Right ventricle myocardium inferior (tissue), 1 donor: ENCODE measurements around the gene LRP1. TPM values are rescaled to one million over a fixed set of nuclear protein-coding genes. Genes with fewer than 3 reads are reported as not detected.

Experiments used
- ATAC-seq: fragments of 200-7000 bp; cut with Tn5 transposase; one replicate; pipeline ENCODE4 v1.9.1; 2020; ENCODE audit warnings: mild to moderate bottlenecking, moderate library complexity
- DNase-seq: peaks from one replicate; pipeline ENCODE4 v3.0.0; 2021; ENCODE audit errors: missing footprints
- intact Hi-C: fragments of 100-400 bp; cut with DNase I; formaldehyde crosslinking; loops from one replicate; pipeline ENCODE4 v1.11.0; 2022
- total RNA-seq: library from RNA; stranded (reverse); fragmentation: NEBNext Ultra II Directional; extraction: Animal tissue kit (Norgen Biotek cat#: 25700); gene quantifications from one replicate; pipeline ENCODE4 v1.2.1, GENCODE V29; 2021
- donor health status: DM: no; HTN: yes; CAD: no; lungs with severe emphysema.

LRP1 gene
- total RNA-seq, 1 donor from 2014 or later = 143 TPM

DNA sequence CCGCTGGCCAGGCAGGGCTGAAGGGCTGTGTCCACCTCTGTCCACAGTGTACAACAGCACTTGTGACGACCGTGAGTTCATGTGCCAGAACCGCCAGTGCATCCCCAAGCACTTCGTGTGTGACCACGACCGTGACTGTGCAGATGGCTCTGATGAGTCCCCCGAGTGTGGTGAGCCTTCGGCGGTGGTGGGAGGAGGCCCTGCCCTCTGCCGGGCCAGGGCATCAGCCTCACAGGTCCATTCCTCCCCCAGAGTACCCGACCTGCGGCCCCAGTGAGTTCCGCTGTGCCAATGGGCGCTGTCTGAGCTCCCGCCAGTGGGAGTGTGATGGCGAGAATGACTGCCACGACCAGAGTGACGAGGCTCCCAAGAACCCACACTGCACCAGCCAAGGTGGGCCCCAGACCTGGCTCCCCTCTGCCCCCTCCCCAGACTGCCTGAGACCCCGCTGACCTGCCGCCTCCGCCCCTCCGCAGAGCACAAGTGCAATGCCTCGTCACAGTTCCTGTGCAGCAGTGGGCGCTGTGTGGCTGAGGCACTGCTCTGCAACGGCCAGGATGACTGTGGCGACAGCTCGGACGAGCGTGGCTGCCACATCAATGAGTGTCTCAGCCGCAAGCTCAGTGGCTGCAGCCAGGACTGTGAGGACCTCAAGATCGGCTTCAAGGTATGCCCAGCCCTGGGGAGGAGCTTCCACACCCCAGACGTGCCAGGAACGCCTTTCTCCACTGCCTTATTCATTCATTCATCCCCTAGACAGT lies 67.5 kb downstream of the LRP1 start:
- intact Hi-C loops = no loop called here
- ATAC-seq = no peak
- no peak for DNase-seq

DNA sequence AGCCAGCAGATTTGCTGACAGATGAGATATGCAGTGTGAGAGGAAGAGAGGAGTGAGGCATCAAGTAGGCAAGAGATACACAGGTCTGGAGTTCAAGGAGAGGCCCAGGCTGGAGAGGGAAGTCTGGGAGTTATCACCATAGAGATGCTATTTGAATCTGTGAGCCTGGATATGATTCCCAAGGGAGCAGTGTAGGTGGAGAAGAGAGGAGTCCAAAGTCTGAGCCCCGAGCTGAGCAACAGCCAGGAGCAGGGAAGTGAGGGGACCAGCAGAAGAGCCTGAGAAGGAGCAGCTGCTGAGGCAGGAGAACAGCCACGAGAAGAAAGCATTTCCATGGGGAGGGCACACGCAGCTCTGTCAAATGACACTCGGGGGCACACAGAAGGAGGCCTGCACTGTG lies 68.2 kb downstream of the LRP1 start:
- no peak for DNase-seq
- ATAC-seq = no peak
- intact Hi-C loops = no loop called here

DNA sequence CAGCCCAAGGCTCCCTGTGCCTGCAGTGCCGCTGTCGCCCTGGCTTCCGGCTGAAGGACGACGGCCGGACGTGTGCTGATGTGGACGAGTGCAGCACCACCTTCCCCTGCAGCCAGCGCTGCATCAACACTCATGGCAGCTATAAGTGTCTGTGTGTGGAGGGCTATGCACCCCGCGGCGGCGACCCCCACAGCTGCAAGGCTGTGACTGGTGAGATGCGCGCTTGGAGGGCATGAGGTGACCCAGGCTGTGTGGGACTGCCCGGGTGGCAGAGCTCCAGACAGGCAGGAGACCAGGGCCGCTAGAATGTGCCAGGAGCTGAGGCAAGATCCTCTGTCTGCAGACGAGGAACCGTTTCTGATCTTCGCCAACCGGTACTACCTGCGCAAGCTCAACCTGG lies 68.7 kb downstream of the LRP1 start:
- no peak for DNase-seq
- intact Hi-C loops = no loop called here
- no peak for ATAC-seq

DNA sequence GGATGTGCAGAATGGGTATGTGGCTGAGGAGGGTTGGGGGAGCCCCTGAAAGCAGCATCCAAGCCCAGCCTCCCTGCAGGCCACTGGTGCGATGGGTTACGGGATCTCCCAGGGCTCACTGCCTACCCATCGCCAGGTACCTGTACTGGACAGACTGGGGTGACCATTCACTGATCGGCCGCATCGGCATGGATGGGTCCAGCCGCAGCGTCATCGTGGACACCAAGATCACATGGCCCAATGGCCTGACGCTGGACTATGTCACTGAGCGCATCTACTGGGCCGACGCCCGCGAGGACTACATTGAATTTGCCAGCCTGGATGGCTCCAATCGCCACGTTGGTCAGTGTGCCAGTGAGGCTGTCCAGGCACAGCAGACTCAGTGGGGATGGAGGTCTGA lies 70.0 kb downstream of the LRP1 start:
- DNase-seq (no peak), ATAC-seq (no peak)
- intact Hi-C loops = no loop called here

DNA sequence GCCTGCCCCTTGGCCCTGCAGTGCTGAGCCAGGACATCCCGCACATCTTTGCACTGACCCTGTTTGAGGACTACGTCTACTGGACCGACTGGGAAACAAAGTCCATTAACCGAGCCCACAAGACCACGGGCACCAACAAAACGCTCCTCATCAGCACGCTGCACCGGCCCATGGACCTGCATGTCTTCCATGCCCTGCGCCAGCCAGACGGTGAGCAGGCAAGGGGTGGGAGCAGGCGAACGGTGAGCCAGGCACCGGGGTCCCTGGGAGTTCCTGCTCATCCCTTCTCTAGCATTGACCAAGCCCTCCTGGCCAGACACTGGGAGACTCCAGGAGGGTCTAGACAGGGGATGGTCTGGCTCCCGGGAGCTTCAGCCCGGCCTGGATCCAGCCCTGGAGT lies 70.9 kb downstream of the LRP1 start:
- intact Hi-C loops = no loop called here
- ATAC-seq = no peak
- no peak for DNase-seq

DNA sequence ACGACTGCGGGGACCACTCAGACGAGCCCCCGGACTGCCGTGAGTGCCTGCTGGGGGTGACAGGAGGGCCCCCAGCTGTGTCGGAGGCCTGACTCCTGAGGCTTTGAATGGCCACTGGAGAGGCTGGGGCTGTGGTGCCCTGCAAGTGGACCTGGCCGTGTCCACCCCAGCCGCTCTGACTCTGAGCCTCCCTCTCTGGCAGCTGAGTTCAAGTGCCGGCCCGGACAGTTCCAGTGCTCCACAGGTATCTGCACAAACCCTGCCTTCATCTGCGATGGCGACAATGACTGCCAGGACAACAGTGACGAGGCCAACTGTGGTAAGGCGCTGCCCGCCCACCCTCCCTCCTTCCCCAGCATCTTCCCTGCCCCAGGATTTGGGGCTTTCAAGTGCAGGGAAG lies 72.2 kb downstream of the LRP1 start:
- intact Hi-C loops = no loop called here
- ATAC-seq (no peak), DNase-seq (no peak)

DNA sequence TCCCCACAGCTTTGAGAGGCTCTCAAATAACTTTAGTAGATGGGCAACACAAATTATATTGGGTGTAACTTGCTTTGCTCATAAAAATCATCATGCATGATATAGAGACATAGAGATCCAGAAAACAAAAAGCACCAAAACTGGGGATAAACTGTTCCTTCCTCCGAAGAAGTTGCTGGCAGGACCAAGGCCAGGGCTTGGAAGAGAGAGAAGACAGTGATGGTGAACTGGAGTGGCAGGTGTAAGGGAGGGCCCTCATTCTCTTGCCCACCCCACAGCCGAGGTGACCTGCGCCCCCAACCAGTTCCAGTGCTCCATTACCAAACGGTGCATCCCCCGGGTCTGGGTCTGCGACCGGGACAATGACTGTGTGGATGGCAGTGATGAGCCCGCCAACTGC lies 72.9 kb downstream of the LRP1 start:
- intact Hi-C loops = no loop called here
- DNase-seq (no peak), ATAC-seq (no peak)

DNA sequence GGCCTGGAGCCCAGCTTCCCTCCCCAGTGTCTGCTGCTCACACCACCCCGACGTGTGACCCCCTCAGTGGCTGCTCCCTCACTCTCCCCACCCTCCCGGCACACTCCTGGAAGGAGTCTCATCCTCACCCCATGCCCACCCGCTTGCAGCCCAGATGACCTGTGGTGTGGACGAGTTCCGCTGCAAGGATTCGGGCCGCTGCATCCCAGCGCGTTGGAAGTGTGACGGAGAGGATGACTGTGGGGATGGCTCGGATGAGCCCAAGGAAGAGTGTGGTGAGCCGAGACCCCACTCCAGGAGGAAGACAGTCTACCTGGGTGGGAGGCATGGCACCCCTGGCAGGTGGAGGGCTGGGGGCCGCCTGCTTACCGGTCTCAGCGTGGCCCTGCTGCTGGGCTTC lies 73.3 kb downstream of the LRP1 start:
- ATAC-seq = no peak
- intact Hi-C loops = no loop called here
- DNase-seq = no peak

DNA sequence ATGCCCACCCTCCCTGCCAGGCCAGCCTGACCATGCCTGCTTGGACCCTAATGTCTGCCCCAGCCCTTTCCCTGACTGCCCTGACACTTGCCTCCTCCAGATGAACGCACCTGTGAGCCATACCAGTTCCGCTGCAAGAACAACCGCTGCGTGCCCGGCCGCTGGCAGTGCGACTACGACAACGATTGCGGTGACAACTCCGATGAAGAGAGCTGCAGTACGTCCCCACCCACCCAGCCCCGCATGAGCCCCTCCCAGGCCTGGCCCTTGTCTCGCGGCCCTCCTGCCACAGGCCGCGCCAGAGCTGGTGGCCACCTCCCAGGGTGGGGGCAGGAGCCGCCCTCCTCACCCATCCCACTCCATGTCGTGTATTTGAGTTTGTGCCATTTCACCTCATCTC lies 74.0 kb downstream of the LRP1 start:
- intact Hi-C loops = no loop called here
- DNase-seq (no peak), ATAC-seq (no peak)

DNA sequence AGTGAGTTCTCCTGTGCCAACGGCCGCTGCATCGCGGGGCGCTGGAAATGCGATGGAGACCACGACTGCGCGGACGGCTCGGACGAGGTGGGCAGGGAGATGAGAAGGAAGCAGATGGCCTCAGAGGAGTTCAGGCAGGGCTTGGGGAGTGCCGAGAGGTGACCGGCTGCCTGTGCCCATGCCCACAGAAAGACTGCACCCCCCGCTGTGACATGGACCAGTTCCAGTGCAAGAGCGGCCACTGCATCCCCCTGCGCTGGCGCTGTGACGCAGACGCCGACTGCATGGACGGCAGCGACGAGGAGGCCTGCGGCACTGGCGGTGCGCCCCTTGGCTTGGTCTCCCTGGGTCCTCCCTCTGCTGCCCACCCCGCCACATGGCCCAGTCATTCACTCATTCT lies 74.9 kb downstream of the LRP1 start:
- intact Hi-C loops = no loop called here
- ATAC-seq (no peak), DNase-seq (no peak)

DNA sequence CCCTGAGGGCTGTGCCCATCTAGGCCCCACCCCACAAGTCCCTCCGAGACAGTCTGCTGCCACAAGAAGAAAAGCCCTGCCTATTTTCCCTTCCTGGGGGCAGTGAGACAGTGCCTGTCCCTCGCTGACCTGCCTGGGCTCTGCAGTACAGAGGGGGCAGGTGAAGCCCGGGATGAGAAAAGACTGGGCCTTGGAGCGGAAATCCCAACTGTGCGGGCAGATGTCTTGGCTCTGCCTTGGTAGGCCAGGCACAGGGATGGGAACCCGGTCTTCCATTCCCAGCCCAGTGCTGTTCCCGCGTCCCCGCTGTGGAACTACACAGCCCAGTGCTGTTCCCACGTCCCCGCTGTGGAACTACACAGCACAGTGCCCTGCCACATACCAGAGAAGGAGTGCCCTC lies 75.5 kb downstream of the LRP1 start:
- DNase-seq (no peak), ATAC-seq (no peak)
- intact Hi-C loops = no loop called here

DNA sequence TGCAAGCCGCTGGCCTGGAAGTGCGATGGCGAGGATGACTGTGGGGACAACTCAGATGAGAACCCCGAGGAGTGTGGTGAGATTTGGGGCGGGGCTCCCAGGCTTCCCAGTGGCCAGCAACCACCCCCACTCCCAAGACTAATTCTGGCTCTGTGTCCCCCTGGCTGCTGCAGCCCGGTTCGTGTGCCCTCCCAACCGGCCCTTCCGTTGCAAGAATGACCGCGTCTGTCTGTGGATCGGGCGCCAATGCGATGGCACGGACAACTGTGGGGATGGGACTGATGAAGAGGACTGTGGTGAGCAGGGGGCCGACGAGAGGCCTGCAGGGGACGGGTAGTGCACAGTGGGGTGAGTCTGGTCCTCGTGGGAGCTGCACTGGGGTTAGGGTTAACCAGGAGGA lies 76.2 kb downstream of the LRP1 start:
- DNase-seq = no peak

DNA sequence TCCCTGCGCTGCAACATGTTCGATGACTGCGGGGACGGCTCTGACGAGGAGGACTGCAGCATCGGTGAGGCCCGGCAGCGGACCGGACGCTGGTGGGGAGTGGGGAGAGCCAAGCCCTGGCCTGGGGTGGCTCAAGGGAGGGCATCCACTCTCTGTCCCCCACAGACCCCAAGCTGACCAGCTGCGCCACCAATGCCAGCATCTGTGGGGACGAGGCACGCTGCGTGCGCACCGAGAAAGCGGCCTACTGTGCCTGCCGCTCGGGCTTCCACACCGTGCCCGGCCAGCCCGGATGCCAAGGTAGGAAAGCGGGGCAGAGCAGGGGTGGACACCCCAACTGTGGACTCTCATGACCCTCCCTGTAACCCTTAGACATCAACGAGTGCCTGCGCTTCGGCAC lies 76.9 kb downstream of the LRP1 start:
- DNase-seq (no peak), ATAC-seq (no peak)
- intact Hi-C loops = no loop called here

More for the DNA sequence above, 76.2 kb downstream of the LRP1 start:
- no peak for ATAC-seq
- intact Hi-C loops = no loop called here

DNA sequence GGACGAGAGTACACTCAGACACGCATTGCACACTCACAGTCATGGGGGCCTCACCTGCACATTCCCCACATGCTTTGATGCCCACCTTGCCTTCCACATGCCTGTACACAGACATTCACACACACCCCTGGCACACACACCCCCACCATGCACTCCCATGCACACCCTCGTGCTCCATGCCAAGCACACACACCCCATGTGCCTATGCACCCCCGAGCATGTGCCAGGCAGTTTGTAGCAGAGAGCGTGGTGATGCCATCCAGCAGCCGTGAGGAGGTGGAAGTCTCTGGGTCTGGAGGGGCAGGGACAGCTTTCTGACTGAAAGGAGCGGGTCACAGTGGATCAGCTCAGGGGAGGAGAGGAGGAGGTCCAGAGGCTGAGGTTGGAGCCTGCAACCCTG lies 77.6 kb downstream of the LRP1 start:
- intact Hi-C loops = no loop called here
- no peak for DNase-seq
- no peak for ATAC-seq

DNA sequence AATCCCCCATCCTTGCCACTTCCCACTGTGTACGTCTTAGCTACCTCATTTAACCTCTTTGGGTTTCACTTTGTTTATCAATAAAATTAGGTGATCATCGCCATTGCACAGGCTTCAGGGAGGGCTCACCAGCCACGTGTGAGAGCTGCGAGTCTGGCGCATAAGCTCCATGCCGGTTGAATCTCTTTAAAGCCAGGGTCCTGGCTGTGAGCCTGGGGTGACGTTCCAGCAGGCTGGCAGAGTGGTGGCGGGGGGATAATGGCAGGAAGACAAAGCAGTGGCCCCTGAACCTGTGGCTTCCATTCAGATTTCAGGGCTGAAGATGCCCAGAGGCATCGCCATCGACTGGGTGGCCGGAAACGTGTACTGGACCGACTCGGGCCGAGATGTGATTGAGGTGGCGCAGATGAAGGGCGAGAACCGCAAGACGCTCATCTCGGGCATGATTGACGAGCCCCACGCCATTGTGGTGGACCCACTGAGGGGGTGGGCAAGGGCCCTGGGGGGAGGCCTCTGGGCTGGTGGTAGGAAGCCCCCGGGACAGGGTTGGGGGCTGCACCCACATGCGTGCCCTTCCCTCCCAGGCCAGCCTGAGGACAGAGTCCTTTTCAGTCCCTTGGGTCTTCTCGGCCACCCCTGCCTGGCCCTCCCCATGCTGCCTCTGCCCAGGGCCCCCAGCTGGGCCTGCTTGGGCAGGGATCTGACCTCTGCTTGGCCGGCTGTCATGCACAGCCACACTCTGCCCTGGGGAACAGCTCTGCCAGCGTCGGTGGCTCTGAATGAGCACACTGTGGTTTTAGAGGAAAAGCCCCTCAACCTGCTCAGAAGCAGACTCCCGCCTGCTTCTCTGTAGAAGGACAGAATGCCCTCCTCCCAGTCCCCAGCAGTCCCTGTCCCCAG lies 79.7 kb downstream of the LRP1 start:
- ATAC-seq (no peak), DNase-seq (no peak)
- intact Hi-C loops = no loop called here

DNA sequence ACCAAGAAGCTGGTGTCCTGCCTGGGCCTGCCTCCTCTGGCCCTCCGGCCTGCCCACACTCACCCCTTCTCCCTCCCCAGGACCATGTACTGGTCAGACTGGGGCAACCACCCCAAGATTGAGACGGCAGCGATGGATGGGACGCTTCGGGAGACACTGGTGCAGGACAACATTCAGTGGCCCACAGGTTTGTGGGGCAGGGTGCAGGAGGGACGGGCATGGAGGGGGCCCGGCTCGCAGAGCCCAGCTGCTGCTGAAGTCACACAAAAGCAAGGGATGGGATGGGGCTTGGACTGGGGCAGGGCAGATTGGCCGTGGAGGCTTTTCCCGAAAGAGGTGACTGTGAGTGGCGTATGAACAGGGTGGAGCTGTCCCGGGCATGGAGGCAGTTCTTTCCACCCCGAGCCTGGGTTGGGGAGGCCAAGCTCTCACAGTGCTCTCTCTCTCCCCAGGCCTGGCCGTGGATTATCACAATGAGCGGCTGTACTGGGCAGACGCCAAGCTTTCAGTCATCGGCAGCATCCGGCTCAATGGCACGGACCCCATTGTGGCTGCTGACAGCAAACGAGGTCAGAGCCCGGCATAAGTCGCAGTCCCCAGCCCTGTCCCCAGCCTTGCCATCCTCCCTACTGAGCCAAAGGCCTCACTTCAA lies 80.5 kb downstream of the LRP1 start:
- DNase-seq (no peak), ATAC-seq (peak; percentile 66)
- intact Hi-C loops = no loop called here

DNA sequence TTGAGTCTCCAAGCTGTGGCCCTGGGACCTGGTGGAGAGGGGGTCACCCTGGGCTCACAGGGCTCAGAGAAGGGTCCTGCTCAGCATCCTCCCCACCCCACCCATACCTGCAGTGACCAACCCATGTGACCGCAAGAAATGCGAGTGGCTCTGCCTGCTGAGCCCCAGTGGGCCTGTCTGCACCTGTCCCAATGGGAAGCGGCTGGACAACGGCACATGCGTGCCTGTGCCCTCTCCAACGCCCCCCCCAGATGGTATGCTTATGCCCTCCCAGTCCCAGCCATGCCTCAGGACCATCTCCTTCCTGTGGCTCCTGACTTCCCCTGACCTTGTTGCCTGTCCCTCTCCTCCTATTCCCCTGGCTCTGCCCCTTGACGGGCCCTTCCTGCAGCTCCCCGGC lies 81.6 kb downstream of the LRP1 start:
- DNase-seq (no peak), ATAC-seq (no peak)
- intact Hi-C loops = loop anchor here (5.0 kb wide), 1 partner anchor 242 kb away; no protein-coding TSS in a partner anchor

DNA sequence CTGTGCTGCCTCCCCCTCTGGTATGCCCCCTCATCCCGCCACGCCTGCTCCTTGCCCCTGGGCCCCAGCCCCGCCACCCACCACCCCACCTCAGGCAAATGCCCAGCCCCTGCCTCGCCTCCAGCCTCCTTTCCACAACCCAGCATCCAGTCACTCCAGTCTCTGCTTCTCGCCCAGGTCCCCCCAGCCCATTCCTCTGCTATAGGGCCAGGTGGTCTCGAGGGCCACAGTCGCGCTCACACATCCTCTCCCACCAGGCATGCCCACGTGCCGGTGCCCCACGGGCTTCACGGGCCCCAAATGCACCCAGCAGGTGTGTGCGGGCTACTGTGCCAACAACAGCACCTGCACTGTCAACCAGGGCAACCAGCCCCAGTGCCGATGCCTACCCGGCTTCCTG lies 82.2 kb downstream of the LRP1 start:
- intact Hi-C loops = loop anchor here (5.0 kb wide), 1 partner anchor 242 kb away; no protein-coding TSS in a partner anchor
- DNase-seq (no peak), ATAC-seq (no peak)

DNA sequence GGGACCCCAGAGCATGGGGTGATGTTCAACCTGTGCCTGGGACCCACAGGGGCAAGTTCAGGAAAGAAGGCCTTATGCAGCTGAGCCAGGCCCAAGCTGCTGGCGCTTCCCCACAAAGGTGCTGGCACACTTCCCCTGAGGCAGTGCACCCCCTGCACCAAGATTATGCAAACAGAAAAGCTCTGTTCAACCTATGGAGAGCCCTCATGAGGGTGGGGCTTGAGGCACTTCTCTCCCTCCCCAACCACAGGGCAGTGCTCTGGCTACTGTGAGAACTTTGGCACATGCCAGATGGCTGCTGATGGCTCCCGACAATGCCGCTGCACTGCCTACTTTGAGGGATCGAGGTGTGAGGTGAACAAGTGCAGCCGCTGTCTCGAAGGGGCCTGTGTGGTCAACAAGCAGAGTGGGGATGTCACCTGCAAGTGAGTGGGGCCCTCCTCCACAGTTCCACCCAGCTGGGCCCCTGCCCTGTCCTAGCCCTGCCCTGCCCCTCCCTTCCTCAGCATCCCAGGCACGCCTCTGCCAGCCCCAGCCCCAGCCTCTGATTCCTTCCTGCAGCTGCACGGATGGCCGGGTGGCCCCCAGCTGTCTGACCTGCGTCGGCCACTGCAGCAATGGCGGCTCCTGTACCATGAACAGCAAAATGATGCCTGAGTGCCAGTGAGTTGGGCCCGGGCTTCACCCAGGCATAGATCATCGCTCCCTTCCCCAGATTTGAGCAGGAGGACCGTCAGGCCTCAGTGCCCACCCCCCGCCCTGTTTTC lies 82.8 kb downstream of the LRP1 start:
- intact Hi-C loops = loop anchor here (5.0 kb wide), 1 partner anchor 241 kb away; no protein-coding TSS in a partner anchor
- DNase-seq (no peak), ATAC-seq (no peak)
